HG02610 (cell line): ENCODE data around the gene PLBD2.

Source experiments
- ATAC-seq: cut with Tn5 transposase; IDR thresholded peaks from one replicate; pipeline ENCODE4 v1.9.1; 2021; ENCODE audit warnings: mild to moderate bottlenecking, moderate library complexity; ENCODE audit not compliant: unreplicated experiment

Gene PLBD2

GRCh38 chr12:113358381-113359132 is at the start of gene PLBD2:
Gene PLBD2 (plus strand): TSS chr12:113358587. CDS start chr12:113358601, 14 bp downstream.
- peak; percentile 92 for ATAC-seq

GRCh38 chr12:113310489-113310888 is 47.9 kb upstream of the PLBD2 start:
- ATAC-seq, result no peak

DNA sequence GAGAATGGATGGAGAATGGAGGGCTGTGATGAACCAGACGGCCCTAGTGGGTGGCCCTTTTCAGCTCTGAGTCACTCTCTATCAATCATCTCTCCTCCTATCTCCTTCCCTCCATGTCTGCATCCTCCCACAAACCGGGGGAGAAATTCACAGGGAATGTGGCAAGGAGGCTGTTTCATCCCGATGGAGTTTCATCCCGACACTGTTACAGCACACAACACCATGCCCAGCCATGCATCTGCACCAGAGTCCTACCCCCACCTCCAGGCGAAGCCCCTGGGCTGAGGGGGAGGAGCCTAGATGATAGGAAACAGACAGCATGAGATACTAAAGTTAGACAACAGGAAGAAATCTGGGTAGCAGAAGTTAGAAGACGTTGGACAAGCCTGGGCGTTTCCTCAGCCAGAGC is 44.3 kb upstream of the PLBD2 start:
- ATAC-seq, result no peak

- no peak for ATAC-seq
These were observed 43.0 kb upstream of the PLBD2 start for GRCh38 chr12:113315358-113315757.

DNA sequence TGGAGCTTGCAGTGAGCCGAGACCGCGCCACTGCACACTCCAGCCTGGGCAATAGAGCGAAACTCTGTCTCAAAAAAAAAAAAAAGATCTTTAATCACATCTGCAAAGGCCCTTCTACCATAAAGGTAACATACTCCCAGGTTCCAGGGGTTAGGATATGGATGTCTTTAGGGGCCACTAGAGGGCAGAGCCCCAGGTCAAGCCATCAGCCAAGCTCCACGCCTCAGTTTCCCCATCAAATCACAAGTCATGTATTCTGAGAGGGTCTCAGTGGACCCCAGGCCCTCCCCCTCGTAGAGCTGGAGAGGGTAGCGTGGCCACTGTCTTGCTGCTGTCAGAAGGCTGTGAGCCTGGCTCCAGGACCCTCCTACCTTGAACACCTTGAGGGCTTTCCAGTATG is 42.2 kb upstream of the PLBD2 start:
- no peak for ATAC-seq

GRCh38 chr12:113317122-113317521 is 41.3 kb upstream of the PLBD2 start:
- no peak for ATAC-seq

DNA sequence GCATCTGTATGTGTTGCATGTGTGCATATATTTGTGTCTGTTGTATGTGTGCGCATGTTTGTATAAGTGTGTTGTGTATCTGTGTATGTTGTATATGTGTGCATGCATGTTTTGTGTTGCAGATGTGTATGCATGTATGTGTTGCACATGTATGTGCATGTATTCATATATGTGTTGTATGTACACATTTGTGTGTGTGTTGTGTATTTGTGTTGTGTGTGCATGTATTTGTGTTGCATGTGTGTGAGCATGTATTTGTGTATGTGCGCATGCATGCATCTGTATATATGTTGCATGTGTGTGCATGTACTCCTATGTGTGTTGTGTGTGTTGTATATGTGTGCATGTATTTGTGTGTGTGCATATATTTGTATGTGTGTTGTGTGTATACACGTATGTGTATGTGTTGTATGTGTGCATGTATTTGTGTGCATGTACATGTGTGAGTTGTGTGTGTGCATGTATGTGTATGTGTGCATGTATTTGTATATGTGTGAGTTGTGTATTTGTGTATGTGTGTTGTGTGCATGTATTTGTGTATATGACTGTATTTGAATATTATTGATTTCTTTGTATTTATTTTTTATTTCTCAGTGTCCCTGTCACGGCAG is 40.2 kb upstream of the PLBD2 start:
- ATAC-seq, result no peak

- ATAC-seq, result no peak
These were observed 39.3 kb upstream of the PLBD2 start for GRCh38 chr12:113318900-113319628.

- ATAC-seq, result no peak
These were observed 38.0 kb upstream of the PLBD2 start for GRCh38 chr12:113320401-113320800.

DNA sequence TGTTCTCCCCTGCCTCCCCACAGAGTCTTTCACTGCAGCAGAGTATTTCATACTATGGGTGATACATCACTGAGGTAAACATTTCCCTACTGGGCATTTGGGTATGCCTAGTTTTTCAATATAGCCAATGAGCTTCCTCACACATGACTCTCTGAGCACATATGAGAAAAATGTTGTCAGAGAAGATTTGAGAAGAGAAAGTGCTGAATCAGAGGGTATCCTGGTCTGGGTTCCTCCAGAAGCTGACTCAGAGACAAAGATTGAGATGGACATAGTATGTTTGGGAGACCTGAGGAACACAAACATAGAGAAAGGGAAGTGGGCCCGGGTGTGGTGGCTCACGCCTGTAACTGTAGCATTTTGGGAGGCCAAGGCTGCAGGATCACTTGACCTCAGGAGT is 36.0 kb upstream of the PLBD2 start:
- no peak for ATAC-seq

GRCh38 chr12:113325916-113326315 is 32.5 kb upstream of the PLBD2 start:
- no peak for ATAC-seq

- no peak for ATAC-seq
These were observed 31.5 kb upstream of the PLBD2 start for GRCh38 chr12:113326775-113327395.

GRCh38 chr12:113328368-113328889 is 30.0 kb upstream of the PLBD2 start:
- no peak for ATAC-seq

- no peak for ATAC-seq
These were observed 29.2 kb upstream of the PLBD2 start for GRCh38 chr12:113329022-113329790.

DNA sequence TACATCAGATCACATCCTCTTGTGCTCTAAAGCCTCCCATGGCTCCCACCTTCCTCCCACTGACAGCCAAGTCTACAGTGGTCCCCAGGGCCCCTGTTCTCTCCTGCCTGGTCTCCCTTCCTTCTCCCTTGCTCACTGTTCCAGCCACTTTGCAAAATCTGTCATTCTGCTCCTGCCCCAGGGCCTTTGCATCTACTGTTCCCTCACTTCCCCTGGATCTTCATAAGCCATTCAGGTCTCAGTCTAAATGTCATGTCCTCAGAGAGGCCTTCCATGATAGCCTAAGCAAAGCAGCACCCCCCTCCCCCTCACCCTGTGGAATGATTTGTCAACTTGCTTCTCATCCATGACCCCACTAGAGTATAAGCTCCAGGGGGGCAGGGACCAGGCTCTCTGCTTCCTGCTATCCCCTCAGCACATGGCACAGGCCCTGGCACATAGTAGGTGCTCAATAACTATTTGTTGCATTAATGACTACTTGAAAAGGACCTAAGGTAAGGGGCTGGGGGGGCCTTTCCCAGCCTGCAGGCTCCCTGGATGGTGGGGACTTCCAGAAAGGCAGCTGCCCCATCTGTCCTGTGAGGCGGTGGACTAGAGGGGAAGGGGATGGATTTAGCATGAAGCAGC is 28.5 kb upstream of the PLBD2 start:
- no peak for ATAC-seq

GRCh38 chr12:113330505-113330904 is 27.9 kb upstream of the PLBD2 start:
- ATAC-seq, result no peak

DNA sequence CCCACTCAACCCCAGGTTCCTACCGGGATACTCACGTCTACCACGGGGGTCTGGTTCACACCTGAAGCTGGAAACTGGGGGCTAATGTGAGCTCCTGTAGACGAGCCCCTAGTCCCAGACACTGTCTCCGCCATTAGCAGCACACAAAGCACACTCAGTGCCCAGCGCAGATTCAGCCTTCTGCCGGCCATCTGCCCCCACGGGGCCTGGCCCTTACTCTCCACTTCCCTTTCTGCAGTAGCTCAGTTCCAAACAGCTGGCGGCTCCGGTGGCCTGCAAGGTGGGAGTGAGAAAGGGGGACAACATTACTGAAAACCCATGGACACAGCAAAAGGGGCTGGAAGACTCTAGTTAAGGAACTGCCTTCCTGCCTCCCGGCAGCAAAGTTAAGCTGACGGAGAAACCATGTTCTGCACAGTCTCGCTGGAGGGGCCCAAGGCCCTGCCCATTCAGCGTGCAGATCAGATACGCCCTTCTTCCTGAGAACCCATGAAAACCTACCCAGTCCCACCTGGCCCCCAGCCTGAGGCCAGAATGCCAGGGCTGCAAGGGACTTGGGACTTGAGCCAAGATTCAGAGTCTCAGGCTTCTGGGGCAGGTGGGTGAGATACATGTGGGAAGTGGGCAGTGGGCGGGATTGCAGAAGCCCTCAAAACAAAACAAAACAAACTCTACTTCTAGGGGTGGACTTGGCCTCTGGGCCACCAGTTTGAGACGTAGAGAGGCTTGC is 25.5 kb upstream of the PLBD2 start:
- ATAC-seq, result no peak

- no peak for ATAC-seq
These were observed 25.0 kb upstream of the PLBD2 start for GRCh38 chr12:113333418-113333750.
